Measurements from ENCODE around the gene CCNDBP1. TPM values are rescaled to one million over a fixed set of nuclear protein-coding genes. Genes with fewer than 3 reads are reported as not detected.
"Not testable (repeated sequence)": the region's sequence is repeated elsewhere in the genome, so short reads cannot be mapped to it uniquely, and the experiment has no call there.

CCNDBP1 gene
- total RNA-seq, 1 donor from 2014 or later: 31.2 TPM

DNA sequence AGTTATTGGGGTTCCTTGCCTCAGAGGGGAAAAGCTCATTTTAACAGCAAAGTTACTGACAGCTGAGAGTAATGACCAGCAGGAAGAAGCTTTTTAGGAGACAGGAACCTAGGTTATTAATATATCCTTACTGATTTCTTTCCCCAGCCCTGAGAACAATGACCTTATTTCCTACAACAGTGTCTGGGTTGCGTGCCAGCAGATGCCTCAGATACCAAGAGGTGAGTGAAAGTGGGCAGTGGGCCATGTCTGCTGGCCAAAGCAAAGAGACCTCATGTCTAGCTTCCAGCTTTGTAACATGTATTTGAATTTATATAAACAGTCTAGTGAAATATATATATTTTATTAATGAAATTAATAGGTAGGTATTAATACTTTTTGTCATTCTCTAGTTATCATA, 5.0 kb downstream of the CCNDBP1 start:
- no peak for DNase-seq (ENCODE audit: low spot score in 2 of 2, unreplicated experiment in 2 of 2)
- H3K4me1 Mint-ChIP-seq: peaks cover 9% of the 10 kb centered on the region
- H3K9me3 Mint-ChIP-seq: no peaks in the 10 kb centered on the region
- no peak overlapping the region for H3K4me3 Mint-ChIP-seq
- H3K27me3 Mint-ChIP-seq (ENCODE audit: low read depth): no peaks in the 10 kb centered on the region
- peaks cover 20% of the 10 kb centered on the region for H3K36me3 Mint-ChIP-seq
- TF ChIP-seq, protein P1, sequence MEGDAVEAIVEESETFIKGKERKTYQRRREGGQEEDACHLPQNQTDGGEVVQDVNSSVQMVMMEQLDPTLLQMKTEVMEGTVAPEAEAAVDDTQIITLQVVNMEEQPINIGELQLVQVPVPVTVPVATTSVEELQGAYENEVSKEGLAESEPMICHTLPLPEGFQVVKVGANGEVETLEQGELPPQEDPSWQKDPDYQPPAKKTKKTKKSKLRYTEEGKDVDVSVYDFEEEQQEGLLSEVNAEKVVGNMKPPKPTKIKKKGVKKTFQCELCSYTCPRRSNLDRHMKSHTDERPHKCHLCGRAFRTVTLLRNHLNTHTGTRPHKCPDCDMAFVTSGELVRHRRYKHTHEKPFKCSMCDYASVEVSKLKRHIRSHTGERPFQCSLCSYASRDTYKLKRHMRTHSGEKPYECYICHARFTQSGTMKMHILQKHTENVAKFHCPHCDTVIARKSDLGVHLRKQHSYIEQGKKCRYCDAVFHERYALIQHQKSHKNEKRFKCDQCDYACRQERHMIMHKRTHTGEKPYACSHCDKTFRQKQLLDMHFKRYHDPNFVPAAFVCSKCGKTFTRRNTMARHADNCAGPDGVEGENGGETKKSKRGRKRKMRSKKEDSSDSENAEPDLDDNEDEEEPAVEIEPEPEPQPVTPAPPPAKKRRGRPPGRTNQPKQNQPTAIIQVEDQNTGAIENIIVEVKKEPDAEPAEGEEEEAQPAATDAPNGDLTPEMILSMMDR (IDR thresholded peaks at IDR 0.05; ENCODE audit: unreplicated experiment): no peak
- no peak overlapping the region for H3K27ac Mint-ChIP-seq

DNA sequence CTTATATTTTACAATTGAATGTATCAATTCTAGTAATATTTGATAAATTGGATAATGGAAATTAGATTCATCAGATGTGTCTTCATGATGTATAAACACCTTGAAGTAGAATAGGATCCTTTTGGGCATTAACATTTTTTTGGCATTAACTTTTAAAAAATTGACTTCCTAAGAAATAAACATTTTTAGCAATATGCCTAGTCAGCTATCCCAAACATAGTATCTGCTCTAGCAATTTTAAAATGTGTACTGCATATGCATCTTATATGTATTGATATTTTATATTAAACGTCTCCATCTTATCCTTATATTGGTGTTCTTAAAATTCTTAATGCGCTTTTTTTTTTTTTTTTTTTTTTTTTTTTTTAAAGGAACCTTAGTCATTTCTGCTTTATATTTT, 8.5 kb downstream of the CCNDBP1 start:
- H3K27me3 Mint-ChIP-seq (ENCODE audit: low read depth): no peaks in the 10 kb centered on the region
- TF ChIP-seq, protein P1 (IDR thresholded peaks at IDR 0.05; ENCODE audit: unreplicated experiment): no peak
- H3K4me1 Mint-ChIP-seq: no peaks in the 10 kb centered on the region
- H3K36me3 Mint-ChIP-seq: peaks cover 39% of the 10 kb centered on the region
- no peak overlapping the region for H3K27ac Mint-ChIP-seq
- H3K4me3 Mint-ChIP-seq: no peak overlapping the region
- H3K9me3 Mint-ChIP-seq: peaks cover 8% of the 10 kb centered on the region
- DNase-seq (ENCODE audit: low spot score in 2 of 2, unreplicated experiment in 2 of 2): no peak

DNA sequence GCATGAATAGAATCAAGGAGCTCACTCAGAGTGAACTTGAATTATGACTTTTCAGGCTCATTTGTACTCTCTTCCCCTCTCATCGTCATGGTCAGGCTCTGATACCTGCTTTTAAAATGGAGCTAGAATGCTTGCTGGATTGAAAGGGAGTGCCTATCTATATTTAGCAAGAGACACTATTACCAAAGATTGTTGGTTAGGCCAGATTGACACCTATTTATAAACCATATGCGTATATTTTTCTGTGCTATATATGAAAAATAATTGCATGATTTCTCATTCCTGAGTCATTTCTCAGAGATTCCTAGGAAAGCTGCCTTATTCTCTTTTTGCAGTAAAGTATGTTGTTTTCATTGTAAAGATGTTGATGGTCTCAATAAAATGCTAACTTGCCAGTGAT, 9.6 kb downstream of the CCNDBP1 start:
- H3K4me3 Mint-ChIP-seq: no peak overlapping the region
- peaks cover 40% of the 10 kb centered on the region for H3K36me3 Mint-ChIP-seq
- TF ChIP-seq, protein P1 (IDR thresholded peaks at IDR 0.05; ENCODE audit: unreplicated experiment): no peak
- H3K27me3 Mint-ChIP-seq (ENCODE audit: low read depth): no peaks in the 10 kb centered on the region
- H3K27ac Mint-ChIP-seq: no peak overlapping the region
- DNase-seq (ENCODE audit: low spot score in 2 of 2, unreplicated experiment in 2 of 2): no peak
- no peaks in the 10 kb centered on the region for H3K4me1 Mint-ChIP-seq
- peaks cover 8% of the 10 kb centered on the region for H3K9me3 Mint-ChIP-seq

DNA sequence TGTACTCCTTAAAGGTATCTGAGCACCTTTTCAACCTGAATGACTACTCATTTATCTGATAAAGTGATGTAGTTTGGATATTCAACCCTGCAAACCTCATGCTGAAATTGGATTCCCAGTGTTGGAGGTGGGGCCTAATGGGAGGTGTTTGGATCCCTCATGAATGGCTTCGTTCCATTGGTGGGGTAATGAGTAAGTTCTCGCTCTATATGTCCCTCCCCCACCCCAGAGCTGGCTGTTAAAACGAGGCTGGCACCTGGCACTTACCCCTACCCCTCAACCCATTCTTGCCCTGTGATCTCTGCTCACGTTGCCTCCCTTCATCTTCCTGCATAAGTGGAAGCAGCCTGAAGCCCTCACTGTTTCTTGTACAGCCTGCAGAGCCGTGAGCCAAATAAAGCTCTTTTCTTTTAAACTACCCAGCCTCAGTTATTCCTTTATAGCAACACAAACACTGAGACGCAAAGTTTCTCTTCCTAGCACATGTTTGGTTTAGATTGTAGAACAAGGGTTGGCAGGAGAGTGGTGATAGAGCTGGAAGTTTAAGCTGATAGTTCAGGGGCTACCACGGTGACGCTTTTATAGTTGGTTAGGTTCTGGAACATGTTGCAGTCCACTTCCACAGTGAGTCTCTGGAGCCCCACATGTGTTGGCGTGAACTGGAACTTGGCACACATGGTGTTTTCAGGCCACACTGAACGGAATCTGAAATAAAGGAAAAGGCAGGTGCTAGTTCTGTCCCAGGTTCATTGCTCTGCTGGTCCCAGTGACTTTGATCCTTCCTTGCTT, 11.8 kb downstream of the CCNDBP1 start:
- H3K27me3 Mint-ChIP-seq (ENCODE audit: low read depth): peaks cover 1% of the 10 kb centered on the region
- no peaks in the 10 kb centered on the region for H3K4me1 Mint-ChIP-seq
- no peak overlapping the region for H3K4me3 Mint-ChIP-seq
- peaks cover 8% of the 10 kb centered on the region for H3K9me3 Mint-ChIP-seq
- H3K27ac Mint-ChIP-seq: no peak overlapping the region
- H3K36me3 Mint-ChIP-seq: peaks cover 34% of the 10 kb centered on the region
- DNase-seq (ENCODE audit: low spot score in 2 of 2, unreplicated experiment in 2 of 2): no peak
- TF ChIP-seq, protein P1 (IDR thresholded peaks at IDR 0.05; ENCODE audit: unreplicated experiment): no peak

- not testable (repeated sequence) for H3K27me3 Mint-ChIP-seq (ENCODE audit: low read depth); H3K4me1 Mint-ChIP-seq; H3K4me3 Mint-ChIP-seq; DNase-seq (ENCODE audit: low spot score in 2 of 2, unreplicated experiment in 2 of 2); H3K9me3 Mint-ChIP-seq; H3K27ac Mint-ChIP-seq
- peaks cover 31% of the 10 kb centered on the region for H3K36me3 Mint-ChIP-seq
Observed at GRCh38 chr15:43197773-43198172, 12.6 kb downstream of the CCNDBP1 start.

DNA sequence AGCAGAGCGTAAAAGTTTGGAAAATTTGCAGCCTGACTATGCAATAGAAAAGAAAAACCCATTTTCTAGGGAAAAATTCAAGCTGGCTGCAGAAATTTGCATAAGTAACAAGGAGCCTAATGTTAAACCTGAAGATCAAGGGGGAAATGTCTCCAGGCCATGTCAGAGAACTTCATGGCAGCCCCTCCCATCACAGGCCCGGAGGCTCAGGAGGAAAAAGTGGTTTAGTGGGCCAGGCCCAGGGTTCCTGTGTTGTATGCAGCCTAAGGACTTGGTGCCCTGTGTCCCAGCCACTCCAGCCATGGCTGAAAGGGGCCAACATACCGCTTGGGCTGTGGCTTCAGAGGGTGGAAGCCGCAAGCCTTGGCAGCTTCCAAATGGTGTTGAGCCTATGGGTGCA, 13.4 kb downstream of the CCNDBP1 start:
- H3K27me3 Mint-ChIP-seq (ENCODE audit: low read depth); DNase-seq (ENCODE audit: low spot score in 2 of 2, unreplicated experiment in 2 of 2); H3K9me3 Mint-ChIP-seq; H3K4me1 Mint-ChIP-seq; H3K4me3 Mint-ChIP-seq; H3K27ac Mint-ChIP-seq: not testable (repeated sequence)
- H3K36me3 Mint-ChIP-seq: peaks cover 27% of the 10 kb centered on the region

All from mesothelial cell of epicardium (in vitro differentiated cells).